IMR-90 (cell line): ENCODE data around the gene ARHGEF37. TPM values are rescaled to one million over a fixed set of nuclear protein-coding genes. Genes with fewer than 3 reads are reported as not detected.

Source experiments
- ATAC-seq: fragments of 200-7000 bp; cut with Tn5 transposase; 2 replicates; pipeline ENCODE4 v1.9.1; 2020; ENCODE audit warnings: low read depth, mild to moderate bottlenecking, moderate library complexity
- BruUV-seq: library from RNA; stranded (reverse); fragments of 400-500 nt; replicated peaks from 2 replicates; lab custom pipeline; 2021; lab: Mats Ljungman, UMichigan
- CTCF ChIA-PET: fragments of 300-600 bp; formaldehyde crosslinking; extraction: SDS; loops from one replicate; lab custom pipeline; 2021; ENCODE audit warnings: antibody characterized with exemption; lab: Yijun Ruan, JAX
- POLR2A ChIA-PET: fragments of 300-600 bp; sonication (Branson Sonifier 250); formaldehyde crosslinking; loops from one replicate; lab custom pipeline; 2022; ENCODE audit warnings: antibody characterized with exemption; ENCODE audit not compliant: unreplicated experiment; lab: Charles Lee
- DNase-seq: peaks from one replicate; pipeline ENCODE4 v3.0.0; 2013
- H2AFZ ChIP-seq: replicated peaks from 2 replicates; pipeline ENCODE3; 2013; ENCODE audit warnings: low read length, mild to moderate bottlenecking; ENCODE audit not compliant: poor library complexity
- H2AK5ac ChIP-seq: 2 replicates; pipeline ENCODE4 v1.6.1; 2013; ENCODE audit warnings: low read depth, low read length, inconsistent platforms
- H2AK9ac ChIP-seq: replicated peaks from 2 replicates; pipeline ENCODE3; 2013; ENCODE audit warnings: mild to moderate bottlenecking, low read depth, low read length, moderate library complexity; ENCODE audit not compliant: poor library complexity
- H2BK120ac ChIP-seq: 2 replicates; pipeline ENCODE4 v1.6.1; 2013; ENCODE audit warnings: low read depth, low read length, inconsistent platforms
- H2BK15ac ChIP-seq: 3 replicates; pipeline ENCODE4 v1.6.1; 2013; ENCODE audit warnings: low read depth, low read length, inconsistent platforms
- H2BK20ac ChIP-seq: 2 replicates; pipeline ENCODE4 v1.6.1; 2013; ENCODE audit warnings: low read depth, mild to moderate bottlenecking, inconsistent platforms, low read length, moderate library complexity
- H2BK5ac ChIP-seq: 2 replicates; pipeline ENCODE4 v1.6.1; 2013; ENCODE audit warnings: mild to moderate bottlenecking, low read depth, low read length, inconsistent platforms; ENCODE audit not compliant: poor library complexity, severe bottlenecking
- H3K14ac ChIP-seq: replicated peaks from 2 replicates; pipeline ENCODE4 v1.6.1; 2013; ENCODE audit warnings: low read depth, low read length, inconsistent platforms
- H3K18ac ChIP-seq: 2 replicates; pipeline ENCODE4 v1.6.1; 2013; ENCODE audit warnings: low read depth, low read length, control low read depth
- H3K23ac ChIP-seq: 2 replicates; pipeline ENCODE4 v1.6.1; 2013; ENCODE audit warnings: low read depth, low read length, inconsistent platforms
- H3K27ac ChIP-seq: 2 replicates; pipeline ENCODE4 v1.5.1; 2013; ENCODE audit warnings: mild to moderate bottlenecking, control low read depth, low read length; ENCODE audit not compliant: insufficient read depth
- H3K27me3 ChIP-seq: 2 replicates; pipeline ENCODE4 v1.6.1; 2013; ENCODE audit warnings: low read length; ENCODE audit not compliant: control insufficient read depth, insufficient read depth
- H3K36me3 ChIP-seq: 2 replicates; pipeline ENCODE4 v1.6.1; 2013; ENCODE audit warnings: low read length, mixed read lengths; ENCODE audit not compliant: control insufficient read depth, insufficient read depth
- H3K4ac ChIP-seq: 2 replicates; pipeline ENCODE4 v1.6.1; 2013; ENCODE audit warnings: low read depth, low read length, inconsistent platforms
- H3K4me1 ChIP-seq: 2 replicates; pipeline ENCODE4 v1.6.1; 2013; ENCODE audit warnings: low read length, mixed read lengths; ENCODE audit not compliant: control insufficient read depth, insufficient read depth
- H3K4me2 ChIP-seq: 2 replicates; pipeline ENCODE4 v1.6.1; 2013; ENCODE audit warnings: low read depth, mild to moderate bottlenecking, control low read depth, low read length, moderate library complexity
- H3K4me3 ChIP-seq: 2 replicates; pipeline ENCODE4 v1.5.1; 2013; ENCODE audit warnings: low read depth, mild to moderate bottlenecking, control low read depth, low read length, moderate library complexity; ENCODE audit not compliant: insufficient read depth
- H3K56ac ChIP-seq: 2 replicates; pipeline ENCODE4 v1.6.1; 2013; ENCODE audit warnings: low read length, inconsistent platforms; ENCODE audit not compliant: insufficient read depth; ENCODE audit errors: extremely low read depth
- H3K79me1 ChIP-seq, 2 experiments: 2 replicates each; pipeline ENCODE4 v1.6.1; 2013; ENCODE audit warnings: low read length in 2 of 2, inconsistent platforms in 1 of 2, low read depth in 1 of 2
- H3K9ac ChIP-seq: 2 replicates; pipeline ENCODE4 v1.6.1; 2013; ENCODE audit warnings: low read depth, low read length, control low read depth
- H3K9me1 ChIP-seq: 2 replicates; pipeline ENCODE4 v1.6.1; 2013; ENCODE audit warnings: low read length, inconsistent platforms; ENCODE audit not compliant: insufficient read depth
- H3K9me3 ChIP-seq: 2 replicates; pipeline ENCODE4 v1.6.1; 2013; ENCODE audit warnings: low read length; ENCODE audit not compliant: control insufficient read depth, insufficient read depth
- H4K20me1 ChIP-seq: 2 replicates; pipeline ENCODE4 v1.6.1; 2013; ENCODE audit warnings: low read length, inconsistent platforms; ENCODE audit not compliant: insufficient read depth
- H4K5ac ChIP-seq: 2 replicates; pipeline ENCODE4 v1.6.1; 2013; ENCODE audit warnings: mild to moderate bottlenecking, low read depth, low read length, control low read depth
- H4K8ac ChIP-seq, 2 experiments: 2 replicates each; pipeline ENCODE4 v1.6.1; 2013; ENCODE audit warnings: low read depth in 2 of 2, low read length in 2 of 2, control low read depth in 1 of 2, inconsistent platforms in 1 of 2
- H4K91ac ChIP-seq: 2 replicates; pipeline ENCODE4 v1.6.1; 2013; ENCODE audit warnings: low read depth, low read length, inconsistent platforms; ENCODE audit not compliant: insufficient read depth
- CHD1 ChIP-seq: IDR thresholded peaks from 2 replicates; pipeline ENCODE4 v1.6.1; 2012; ENCODE audit warnings: low read depth, low read length, improper control_type of control experiment
- FOS ChIP-seq: fragments of 150-350 bp; IDR thresholded peaks from 2 replicates; pipeline ENCODE4 v1.6.1; 2016; ENCODE audit warnings: low read depth, low read length
- NFE2L2 ChIP-seq: fragments of 150-350 bp; IDR thresholded peaks from 2 replicates; pipeline ENCODE4 v1.6.1; 2016; ENCODE audit warnings: low read depth, mild to moderate bottlenecking, low read length
- POLR2A ChIP-seq: IDR thresholded peaks from 2 replicates; pipeline ENCODE4 v1.6.1; 2012; ENCODE audit warnings: mild to moderate bottlenecking, low read depth, low read length
- RAD21 ChIP-seq: IDR thresholded peaks from 2 replicates; pipeline ENCODE4 v1.6.1; 2012; ENCODE audit warnings: low read length, improper control_type of control experiment
- WGBS, 2 experiments: methylation state at CpG; one replicate each; pipeline versions ENCODE4 v1.1.5 to v1.1.7; 2013; ENCODE audit warnings: missing lambda C conversion rate in 2 of 2; ENCODE audit not compliant: insufficient read length in 1 of 2; ENCODE audit errors: extremely low coverage in 2 of 2; 5-methylcytosine and 5-hydroxymethylcytosine counted together
- dilution Hi-C: fragments of 300-500 bp; cut with HindIII; formaldehyde crosslinking; loops from one replicate; pipeline ENCODE4 v1.14.3; 2018; ENCODE audit warnings: low sequenced_read_pairs; ENCODE audit not compliant: unreplicated experiment
- in situ Hi-C: fragments of 300-500 bp; cut with MboI; formaldehyde crosslinking; loops from 3 replicates; pipeline ENCODE4 v1.14.3; 2019; ENCODE audit warnings: low sequenced_read_pairs, inconsistent platforms, mixed read lengths
- intact Hi-C: fragments of 100-400 bp; cut with micrococcal nuclease; formaldehyde crosslinking; loops from 2 replicates; pipeline ENCODE4 v1.10.0; 2022
- polyA plus RNA-seq, 3 experiments: library from polyadenylated mRNA; depleted of rRNA; stranded (reverse); fragments of >200 nt; gene quantifications; 2 replicates each; pipeline ENCODE4 v1.2.3, GENCODE V29; 2012; ENCODE audit warnings: low replicate concordance in 1 of 3
- total RNA-seq: library from RNA; depleted of rRNA; stranded (reverse); fragments of >200 nt; gene quantifications from 2 replicates; pipeline ENCODE4 v1.2.3, GENCODE V29; 2012

ARHGEF37 gene
- total and polyA plus RNA-seq, 2 of the 4 experiments (the other 2 are of a cell fraction), result 0.39 to 0.54 TPM

DNA sequence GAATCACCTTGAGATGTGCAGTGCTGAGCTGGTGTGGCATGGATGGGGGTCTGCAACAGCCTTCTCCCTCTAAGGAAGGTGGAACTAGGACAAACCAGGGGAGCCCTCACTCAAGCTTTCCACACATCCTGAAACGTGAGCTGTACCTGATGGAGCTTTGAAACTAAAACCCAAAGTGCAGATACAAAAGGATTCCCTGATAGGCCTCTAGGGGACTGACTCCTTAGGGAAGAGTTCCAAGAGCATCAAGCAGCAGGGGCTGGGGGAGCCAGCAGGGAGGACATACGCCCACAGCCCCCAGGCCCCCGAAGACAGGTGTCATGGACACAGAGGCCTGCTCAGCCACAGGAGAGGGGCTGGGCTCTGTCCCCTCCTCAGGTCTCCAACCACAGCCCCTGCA, 17.7 kb downstream of the ARHGEF37 start:
- Histone ChIP-seq H3K9me3 (no peaks in the 10 kb centered on the region), H3K79me1 (no peaks in the 10 kb centered on the region), H4K8ac (no peak overlapping the region), H3K9ac (no peak overlapping the region), H3K4ac (no peak overlapping the region), H2AFZ (no peak overlapping the region), H3K4me3 (no peak overlapping the region), H3K18ac (no peak overlapping the region), H3K14ac (no peak overlapping the region), H2BK20ac (no peak overlapping the region), H3K56ac (no peak overlapping the region), H2BK120ac (no peak overlapping the region), H4K5ac (no peak overlapping the region), H4K20me1 (no peaks in the 10 kb centered on the region), H4K91ac (no peak overlapping the region), H2AK5ac (no peak overlapping the region), H2AK9ac (no peak overlapping the region), H2BK15ac (no peak overlapping the region), H3K27ac (no peak overlapping the region), H3K4me2 (no peak overlapping the region), H3K27me3 (no peaks in the 10 kb centered on the region; the same call in 1 of the 2 replicates), H2BK5ac (no peak overlapping the region), H3K9me1 (0 out of 2 replicates have a peak, but pooled peaks cover 3% of the 10 kb centered on the region), H3K23ac (no peak overlapping the region), H3K36me3 (no peaks in the 10 kb centered on the region), H3K4me1 (peaks cover 2% of the 10 kb centered on the region; the same call in 1 of the 2 replicates)
- ATAC-seq (no peak), DNase-seq (no peak)
- BruUV-seq, result no TSS peak
- WGBS, 2 experiments, result no CpG with 5 or more reads among the region's 3 CpGs
- POLR2A ChIA-PET, result no interaction called here
- intact Hi-C loops, result no loop called here
- TF ChIP-seq CHD1 (no peak), FOS (no peak), RAD21 (no peak), NFE2L2 (no peak), POLR2A (no peak)
- CTCF ChIA-PET, result interaction anchor here (1.5 kb wide), 1 partner anchor 11 kb away, joined by 3 read pairs; no protein-coding TSS in a partner anchor
- in situ Hi-C loops, result no loop called here
- dilution Hi-C loops, result no loop called here
